ENCODE measurements around the gene ATG4D. TPM values are rescaled to one million over a fixed set of nuclear protein-coding genes. Genes with fewer than 3 reads are reported as not detected.
A peak's percentile ranks its signal among the peaks of the same experiment; 100 is the strongest.

The ATG4D gene
- total RNA-seq: 38.5 and 47.1 TPM in 2 replicates

DNA sequence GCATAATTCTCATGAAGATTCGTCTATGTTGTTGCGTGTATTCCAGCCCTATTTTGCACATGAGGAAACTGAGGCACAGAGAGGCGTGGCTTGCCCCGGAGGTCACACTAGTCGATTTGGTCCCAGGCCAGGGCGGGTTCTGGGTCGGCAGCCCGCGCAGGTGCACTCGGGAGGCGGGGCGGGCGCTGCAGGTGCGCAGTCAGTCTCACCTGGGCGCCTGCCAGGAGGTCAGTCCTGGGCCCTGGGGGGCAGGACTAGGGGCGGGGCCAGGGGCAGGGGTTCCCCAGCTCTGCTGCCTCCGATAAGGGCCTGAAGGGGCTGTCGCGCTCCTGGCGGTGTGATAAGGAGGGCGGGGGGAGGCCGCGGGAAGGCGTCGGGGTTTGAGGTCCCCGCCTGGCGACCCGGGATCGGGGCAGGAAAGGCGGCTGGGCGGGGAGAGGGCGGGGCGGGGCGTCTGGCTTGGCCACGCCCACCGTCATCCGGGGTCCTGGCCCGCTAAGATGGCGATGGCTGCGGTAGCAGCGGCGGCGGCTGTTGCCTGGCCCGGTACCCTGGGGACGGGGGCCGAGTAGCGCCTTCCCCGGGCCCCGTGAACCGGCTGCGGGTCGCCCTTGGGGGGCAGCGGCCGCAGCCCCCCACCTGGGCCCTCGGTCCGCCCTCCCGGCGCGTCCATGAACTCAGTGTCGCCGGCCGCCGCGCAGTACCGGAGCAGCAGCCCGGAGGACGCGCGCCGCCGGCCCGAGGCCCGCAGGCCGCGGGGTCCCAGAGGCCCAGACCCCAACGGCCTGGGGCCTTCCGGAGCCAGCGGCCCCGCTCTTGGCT lies at the start of gene ATG4D:
Gene ATG4D, plus strand, starts transcription at position 485 of the 822 bp plus-strand sequence. Its CDS starts 187 bp downstream, at position 672.
- Histone ChIP-seq H3K36me3 (ENCODE audit: control insufficient read depth, insufficient read depth, low read length) (peaks cover 1% of the 10 kb centered on the region), H3K27me3 (ENCODE audit: control insufficient read depth, insufficient read depth, low read length) (peaks cover 2% of the 10 kb centered on the region), H3K4me3 (ENCODE audit: low read depth, low read length) (peak within 1 kb of the TSS; percentile 87)
- no peak for TF ChIP-seq CTCF (IDR thresholded peaks at IDR 0.05; ENCODE audit: insufficient read depth, low read length, poor library complexity, severe bottlenecking)
- no peak for DNase-seq (ENCODE audit: low read depth)

DNA sequence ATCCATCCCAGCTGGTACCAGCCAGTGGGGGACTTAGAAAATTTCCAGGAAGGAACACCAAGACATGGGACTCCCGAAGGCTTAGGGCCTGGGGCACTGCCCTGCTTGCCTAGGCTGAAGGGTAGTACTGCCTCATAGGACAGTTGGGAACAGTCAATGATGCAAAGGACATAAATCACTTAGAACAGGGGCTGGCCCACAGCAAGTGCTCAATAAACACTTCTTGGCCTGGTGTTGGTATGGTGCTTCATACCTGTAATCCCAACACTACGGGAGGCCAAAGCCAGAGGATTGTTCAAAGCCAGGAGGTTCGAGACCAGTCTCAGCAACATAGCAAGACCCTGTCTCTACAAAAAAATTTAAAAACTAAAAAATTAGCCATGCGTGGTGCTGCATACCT lies 46.3 kb upstream of the ATG4D start:
- Histone ChIP-seq H3K4me3 (ENCODE audit: low read depth, low read length) (no peak overlapping the region), H3K36me3 (ENCODE audit: control insufficient read depth, insufficient read depth, low read length) (no peaks in the 10 kb centered on the region), H3K27me3 (ENCODE audit: control insufficient read depth, insufficient read depth, low read length) (no peaks in the 10 kb centered on the region)
- no peak for DNase-seq (ENCODE audit: low read depth)
- TF ChIP-seq CTCF (IDR thresholded peaks at IDR 0.05; ENCODE audit: insufficient read depth, low read length, poor library complexity, severe bottlenecking): no peak

- DNase-seq (ENCODE audit: low read depth): no peak
- TF ChIP-seq CTCF (IDR thresholded peaks at IDR 0.05; ENCODE audit: insufficient read depth, low read length, poor library complexity, severe bottlenecking): no peak
- no peaks in the 10 kb centered on the region for H3K27me3 ChIP-seq (ENCODE audit: control insufficient read depth, insufficient read depth, low read length)
- H3K4me3 ChIP-seq (ENCODE audit: low read depth, low read length): no peak overlapping the region
- no peaks in the 10 kb centered on the region for H3K36me3 ChIP-seq (ENCODE audit: control insufficient read depth, insufficient read depth, low read length)
Measured at GRCh38 chr19:10499550-10500246, 44.0 kb upstream of the ATG4D start.

GRCh38 chr19:10500247-10500592 lies 43.5 kb upstream of the ATG4D start:
- no peak for DNase-seq (ENCODE audit: low read depth)
- H3K27me3 ChIP-seq (ENCODE audit: control insufficient read depth, insufficient read depth, low read length): no peaks in the 10 kb centered on the region
- TF ChIP-seq CTCF (IDR thresholded peaks at IDR 0.05; ENCODE audit: insufficient read depth, low read length, poor library complexity, severe bottlenecking): no peak
- no peak overlapping the region for H3K4me3 ChIP-seq (ENCODE audit: low read depth, low read length)
- no peaks in the 10 kb centered on the region for H3K36me3 ChIP-seq (ENCODE audit: control insufficient read depth, insufficient read depth, low read length)

GRCh38 chr19:10501971-10502523 lies 41.7 kb upstream of the ATG4D start:
- no peak for DNase-seq (ENCODE audit: low read depth)
- TF ChIP-seq CTCF (IDR thresholded peaks at IDR 0.05; ENCODE audit: insufficient read depth, low read length, poor library complexity, severe bottlenecking): no peak
- Histone ChIP-seq H3K36me3 (ENCODE audit: control insufficient read depth, insufficient read depth, low read length) (no peaks in the 10 kb centered on the region), H3K27me3 (ENCODE audit: control insufficient read depth, insufficient read depth, low read length) (no peaks in the 10 kb centered on the region), H3K4me3 (ENCODE audit: low read depth, low read length) (peak overlapping the region; percentile 84)

Data from kidney epithelial cell (primary cell).